ENCODE data around the gene KLHDC4.
"Not testable (repeated sequence)": the region's sequence is repeated elsewhere in the genome, so short reads cannot be mapped to it uniquely, and the experiment has no call there.

Gene KLHDC4

DNA sequence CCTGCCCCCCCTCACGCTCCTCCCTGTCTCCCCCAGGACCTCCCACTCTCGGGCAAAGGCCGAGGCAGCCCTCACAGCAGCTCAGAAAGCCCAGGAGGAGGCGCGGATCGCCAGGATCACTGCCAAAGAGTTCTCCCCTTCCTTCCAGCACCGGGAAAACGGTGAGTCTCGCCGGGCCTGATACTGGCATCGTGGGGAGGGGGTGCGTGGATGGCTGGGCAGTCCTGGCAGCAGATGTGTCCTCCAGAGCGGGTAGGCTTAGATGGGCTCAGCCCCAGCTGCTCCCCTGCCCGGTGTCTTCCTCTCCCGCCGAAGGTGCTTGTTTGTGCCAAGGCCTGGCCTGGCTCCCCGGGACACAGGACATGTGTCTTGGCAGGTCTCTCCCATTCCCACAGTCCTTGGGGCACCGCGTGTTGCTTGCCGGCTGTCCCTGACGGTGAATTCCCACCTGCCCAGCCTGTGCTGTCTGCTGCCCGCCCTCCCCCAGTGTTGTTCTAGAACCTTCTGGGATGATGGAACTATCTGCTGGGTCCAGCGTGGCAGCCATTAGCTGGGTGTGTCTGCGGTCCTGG is 81.6 kb downstream of the KLHDC4 start:
- no peak for DNase-seq (ENCODE audit: low read depth in 2 of 2)

DNA sequence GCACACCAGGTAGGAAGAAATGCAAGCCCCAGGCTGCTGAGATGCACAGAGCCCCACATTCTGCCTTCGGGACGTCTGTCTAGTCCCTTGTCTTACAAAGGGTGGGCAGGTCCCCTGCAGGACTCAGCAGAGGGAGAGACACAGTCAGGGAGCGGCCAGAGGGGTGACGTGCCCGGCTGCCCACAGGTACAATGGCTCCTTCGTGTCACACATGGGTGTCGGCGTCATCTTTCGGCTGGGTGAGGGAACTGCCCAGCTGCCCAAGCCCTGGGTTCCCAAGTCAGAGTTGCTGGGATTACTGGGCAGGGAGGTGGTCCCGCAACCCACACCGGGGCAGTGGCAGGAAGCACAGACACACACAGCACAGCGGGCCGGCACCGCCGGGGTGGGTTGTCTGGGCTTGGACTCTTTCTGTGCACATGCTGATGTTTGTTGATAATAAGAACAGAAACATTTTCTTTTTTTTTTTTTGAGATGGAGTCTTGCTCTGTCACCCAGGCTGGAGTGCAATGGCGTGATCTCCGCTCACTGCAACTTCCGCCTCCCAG is 82.9 kb downstream of the KLHDC4 start:
- DNase-seq (ENCODE audit: low read depth in 2 of 2): no peak

DNA sequence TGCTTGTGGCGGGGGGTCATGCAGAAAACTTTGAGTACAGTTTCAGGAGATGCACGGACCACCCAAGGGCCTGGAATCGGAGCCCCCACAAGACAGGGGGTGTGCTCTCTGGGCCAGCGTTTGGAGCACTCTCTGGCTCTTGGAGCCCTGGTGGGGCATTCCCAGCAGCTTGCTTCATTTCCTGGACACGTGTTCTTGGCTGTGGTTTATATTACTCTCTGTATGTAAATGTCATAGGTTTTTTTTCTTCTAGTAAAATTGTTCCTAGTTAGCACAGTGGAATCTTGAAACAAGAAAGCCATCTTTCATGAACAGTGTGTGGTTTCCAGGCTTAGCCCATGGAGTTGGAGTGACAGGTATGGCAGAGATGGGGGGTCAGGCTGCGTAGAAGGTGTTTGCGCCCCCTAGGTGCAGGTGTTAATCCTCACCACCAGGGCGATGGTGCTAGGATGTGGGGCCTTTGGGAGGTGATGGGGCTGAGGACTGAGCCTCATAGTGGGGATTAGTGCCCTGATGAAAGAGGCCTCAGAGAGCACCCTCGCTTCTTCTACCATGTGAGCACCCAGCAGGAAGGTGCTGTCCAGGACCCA is 83.7 kb downstream of the KLHDC4 start:
- DNase-seq (ENCODE audit: low read depth in 2 of 2): peak; percentile 32 to 35

DNA sequence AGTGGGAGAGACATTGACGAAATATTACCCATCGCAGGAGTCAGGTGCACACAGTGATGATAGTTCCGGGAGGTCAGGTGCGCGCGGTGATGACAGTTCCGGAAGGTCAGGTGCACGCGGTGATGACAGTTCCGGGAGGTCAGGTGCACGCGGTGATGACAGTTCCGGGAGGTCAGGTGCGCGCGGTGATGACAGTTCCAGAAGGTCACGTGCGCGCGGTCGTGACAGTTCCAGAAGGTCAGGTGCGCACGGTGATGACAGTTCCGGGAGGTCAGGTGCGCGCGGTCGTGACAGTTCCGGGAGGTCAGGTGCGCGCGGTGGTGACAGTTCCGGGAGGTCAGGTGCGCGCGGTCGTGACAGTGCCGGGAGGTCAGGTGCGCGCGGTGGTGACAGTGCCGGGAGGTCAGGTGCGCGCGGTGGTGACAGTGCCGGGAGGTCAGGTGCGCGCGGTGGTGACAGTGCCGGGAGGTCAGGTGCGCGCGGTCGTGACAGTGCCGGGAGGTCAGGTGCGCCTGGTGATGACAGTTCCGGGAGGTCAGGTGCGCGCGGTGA is 84.7 kb downstream of the KLHDC4 start:
- DNase-seq (ENCODE audit: low read depth in 2 of 2): not testable (repeated sequence)

DNA sequence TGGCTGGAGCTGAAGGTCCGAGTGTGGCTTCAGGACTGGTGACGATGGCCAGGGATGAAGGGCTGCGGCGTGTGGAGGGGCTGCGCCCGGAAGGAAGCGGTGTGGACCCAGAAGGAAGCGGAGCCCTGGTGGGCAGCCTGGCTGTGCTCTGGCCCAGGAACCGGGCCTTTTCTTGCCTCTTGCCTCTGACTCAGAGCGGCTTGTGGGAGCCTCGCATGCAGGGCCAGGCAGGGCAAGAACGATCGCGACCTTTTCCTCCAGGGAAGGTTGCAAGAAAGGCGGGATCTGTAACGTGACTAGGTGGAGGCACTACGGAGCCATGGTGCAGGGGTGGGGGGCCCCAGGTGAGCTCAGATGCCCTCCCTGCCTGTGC is 85.5 kb downstream of the KLHDC4 start:
- DNase-seq (ENCODE audit: low read depth in 2 of 2): no peak

DNA sequence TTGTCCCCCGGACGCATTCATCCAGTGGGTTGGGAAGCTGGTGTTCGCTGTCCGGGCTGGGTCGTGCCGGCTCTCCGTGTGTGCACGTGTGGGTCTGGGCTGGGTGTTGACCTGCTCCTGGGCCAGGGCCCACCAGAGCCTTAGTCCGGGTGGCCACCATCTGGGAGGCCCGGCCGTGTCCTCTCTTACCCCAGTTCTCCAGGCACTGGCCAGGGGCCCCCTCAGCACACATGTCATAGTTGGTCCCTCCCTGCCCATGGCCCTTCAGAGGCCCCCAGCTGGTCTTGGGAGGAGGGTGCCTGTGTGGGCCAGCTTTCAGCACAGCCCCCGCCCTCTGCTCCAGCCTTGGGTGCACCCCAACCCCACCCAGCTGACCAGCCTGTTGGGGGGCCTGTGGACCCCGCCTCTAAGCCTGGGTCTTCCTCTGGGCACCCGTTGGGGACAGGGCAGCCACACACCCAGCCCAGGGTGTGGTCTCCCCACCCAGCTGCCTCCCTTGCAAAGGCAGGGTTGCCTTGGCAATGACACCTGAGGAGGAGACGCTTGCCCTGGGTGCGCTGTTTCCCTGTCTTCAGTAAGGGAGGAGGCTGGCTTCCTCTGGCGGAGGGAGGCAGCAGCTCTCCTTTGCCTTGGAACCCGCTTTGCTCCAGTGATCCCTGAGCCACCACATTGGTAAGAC is 86.1 kb downstream of the KLHDC4 start:
- no peak for DNase-seq (ENCODE audit: low read depth in 2 of 2)

DNA sequence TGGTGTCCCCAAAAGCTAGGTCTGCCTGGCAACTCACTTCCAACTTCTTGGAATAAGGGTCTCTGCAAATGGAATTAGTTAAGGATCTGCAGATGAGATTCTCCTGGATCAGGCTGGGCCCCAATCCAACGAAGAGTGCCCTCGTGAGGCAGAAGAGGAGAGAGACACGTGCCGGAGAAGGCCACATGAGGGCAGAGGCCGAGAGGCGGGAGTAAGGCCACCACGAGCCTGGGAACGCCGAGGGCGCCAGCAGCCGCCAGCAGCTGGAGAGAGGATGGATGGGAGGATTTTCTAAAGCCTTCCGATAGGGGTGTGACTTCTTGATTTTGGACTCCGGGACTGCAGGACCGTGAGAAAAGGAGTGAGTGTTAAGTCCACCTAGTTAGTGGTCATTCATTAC is 87.2 kb downstream of the KLHDC4 start:
- DNase-seq (ENCODE audit: low read depth in 2 of 2): no peak

DNA sequence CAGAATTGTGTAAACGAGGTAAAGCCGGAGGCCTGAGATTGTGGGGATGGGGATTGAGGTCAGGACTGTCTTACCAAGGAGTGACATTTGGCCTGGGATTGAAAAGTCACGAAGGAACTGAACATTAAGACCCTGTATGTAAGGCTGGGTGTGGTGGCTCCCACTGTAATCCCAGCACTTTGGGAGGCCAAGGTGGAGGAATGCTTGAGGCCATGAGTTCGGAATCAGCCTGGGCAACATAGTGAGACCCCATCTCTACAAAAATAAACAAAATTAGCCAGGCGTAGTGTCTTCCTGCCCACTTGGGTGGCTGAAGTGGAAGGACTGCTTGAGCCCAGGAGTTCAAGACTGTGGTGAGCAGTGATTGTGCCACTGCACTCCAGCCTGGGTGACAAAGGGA is 88.0 kb downstream of the KLHDC4 start:
- no peak for DNase-seq (ENCODE audit: low read depth in 2 of 2)

DNA sequence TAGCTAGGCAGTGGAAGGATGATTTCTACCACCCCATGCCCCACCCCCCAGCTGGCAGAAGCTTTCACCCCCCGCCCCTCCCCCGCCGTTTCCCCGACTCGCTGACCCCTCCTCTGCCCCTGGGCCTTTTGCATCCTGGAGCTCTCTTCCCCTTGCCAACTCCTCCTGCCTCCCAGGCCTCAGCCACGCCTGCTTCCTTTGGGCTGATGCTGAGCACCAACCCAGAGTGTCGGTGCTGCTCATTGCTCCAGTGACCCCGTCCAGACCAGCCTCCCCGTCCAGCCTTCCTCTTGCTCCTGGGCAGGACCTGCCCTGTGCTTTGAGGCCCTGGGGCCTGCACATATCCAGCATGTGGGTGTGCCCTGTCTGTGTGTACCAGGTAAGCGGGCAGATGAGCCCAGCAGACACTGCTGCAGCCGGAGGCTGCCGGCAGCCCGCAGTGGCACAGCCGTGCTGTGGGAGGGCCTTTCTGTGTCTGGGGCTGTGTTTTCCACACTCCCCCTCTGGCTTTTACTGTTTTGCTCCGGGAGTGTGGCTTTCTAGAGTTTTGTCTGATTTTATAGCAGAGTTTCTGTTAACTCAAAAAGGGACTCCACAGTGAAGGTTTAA is 90.6 kb downstream of the KLHDC4 start:
- DNase-seq (ENCODE audit: low read depth in 2 of 2): no peak

DNA sequence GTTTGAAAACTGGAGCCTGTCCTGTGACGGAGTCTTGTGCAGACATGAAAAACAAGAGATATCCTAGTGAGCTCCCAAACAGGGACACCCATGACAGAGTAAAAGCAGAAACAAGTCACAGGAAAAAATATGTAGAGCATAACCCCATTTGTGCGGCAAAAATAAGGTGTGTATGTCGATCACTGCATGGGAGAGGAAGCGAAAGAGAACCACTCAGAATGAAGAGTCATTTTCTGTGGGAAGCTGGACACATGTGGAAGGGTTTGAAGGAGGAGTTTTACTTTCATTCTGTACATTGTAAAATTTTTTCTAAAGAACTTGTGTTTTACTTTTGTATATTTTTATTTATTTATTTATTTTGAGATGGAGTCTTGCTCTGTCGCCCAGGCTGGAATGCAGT is 91.4 kb downstream of the KLHDC4 start:
- no peak for DNase-seq (ENCODE audit: low read depth in 2 of 2)

DNA sequence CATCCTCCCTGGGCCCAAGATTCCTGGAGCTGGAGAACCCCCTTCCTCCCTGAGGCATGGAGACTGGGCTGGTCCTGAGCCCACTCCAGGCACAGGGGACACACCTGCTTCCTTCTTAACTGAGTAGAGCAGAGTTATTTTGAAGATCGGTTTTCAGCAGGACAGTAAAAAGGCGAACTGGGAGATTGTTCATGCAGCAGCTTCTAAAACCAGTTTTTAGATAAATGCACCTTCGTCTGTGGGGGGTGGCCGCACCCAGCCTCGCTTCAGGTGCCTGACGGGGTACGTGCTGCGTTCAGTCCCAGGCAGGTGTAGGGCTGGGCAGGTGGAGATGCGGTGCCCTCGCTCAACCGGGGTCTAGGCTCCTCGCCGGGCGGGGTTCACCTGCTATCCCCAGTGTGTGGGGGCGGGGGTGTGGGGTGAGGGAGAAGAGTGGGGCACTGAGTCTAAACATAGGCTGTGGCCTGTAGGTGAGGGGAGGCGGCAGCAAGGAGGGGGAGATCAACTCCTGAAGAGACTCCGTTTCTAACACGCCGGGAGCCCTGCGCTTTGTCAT is 94.0 kb downstream of the KLHDC4 start:
- DNase-seq (ENCODE audit: low read depth in 2 of 2): no peak

DNA sequence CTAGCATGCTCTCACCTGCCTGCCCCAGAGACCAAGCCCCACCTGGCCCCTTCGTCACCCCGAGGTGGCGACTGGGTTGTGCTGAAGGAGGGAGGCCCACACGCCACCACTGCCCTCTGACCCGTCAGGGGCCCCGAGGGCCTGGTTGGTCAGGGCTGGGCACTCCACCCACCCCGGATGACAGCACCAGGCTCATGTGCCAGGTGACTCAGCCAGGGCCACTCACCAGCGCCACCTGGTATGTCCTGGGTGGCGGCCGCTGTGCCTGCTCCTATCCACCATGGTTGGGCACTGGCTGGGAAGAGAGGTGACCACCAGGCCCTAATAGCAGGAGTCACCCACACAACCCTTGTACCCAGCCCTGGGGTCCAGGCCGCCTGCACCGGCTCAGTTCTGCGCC is 94.6 kb downstream of the KLHDC4 start:
- DNase-seq (ENCODE audit: low read depth in 2 of 2): no peak

DNA sequence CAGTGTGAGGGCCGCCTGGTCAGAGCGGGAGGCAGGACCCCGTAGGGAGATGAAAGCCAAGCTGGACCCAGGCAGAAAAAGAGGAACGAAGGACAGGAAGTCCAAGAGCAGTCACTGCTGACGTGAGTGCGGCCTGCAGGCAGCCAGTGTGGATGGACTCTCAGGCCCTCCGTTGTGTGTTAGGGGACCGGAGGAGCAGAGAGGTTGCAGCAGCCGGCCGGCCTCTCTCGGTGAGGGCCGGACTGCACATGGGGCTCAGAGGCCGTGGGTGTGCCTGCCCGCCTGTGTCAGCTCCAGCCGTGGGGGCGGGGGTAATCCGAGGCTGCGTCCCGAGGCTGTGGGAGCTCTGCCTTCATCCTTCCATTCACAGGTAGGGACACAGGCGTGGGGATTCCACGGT is 96.1 kb downstream of the KLHDC4 start:
- no peak for DNase-seq (ENCODE audit: low read depth in 2 of 2)

DNA sequence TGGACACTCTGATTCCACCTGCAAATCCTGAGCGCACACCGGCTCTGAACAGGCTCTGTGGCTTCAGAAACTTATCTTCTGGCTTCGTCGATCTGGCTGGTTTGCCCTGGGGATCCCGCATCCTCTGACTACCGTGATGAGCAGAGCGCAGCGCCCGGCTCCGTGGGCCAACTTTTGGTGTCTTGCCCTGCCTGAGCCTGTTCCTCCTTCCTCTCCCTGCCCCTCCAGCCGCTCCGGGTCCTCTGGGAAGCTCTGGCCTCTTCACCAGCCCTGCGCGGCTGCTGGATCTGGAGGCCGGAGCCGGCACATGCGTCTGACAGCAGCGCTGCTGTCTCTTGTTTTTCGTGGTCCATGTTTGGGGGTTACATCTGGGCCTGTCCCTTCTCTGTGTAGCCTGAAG is 97.8 kb downstream of the KLHDC4 start:
- DNase-seq (ENCODE audit: low read depth in 2 of 2): no peak

DNA sequence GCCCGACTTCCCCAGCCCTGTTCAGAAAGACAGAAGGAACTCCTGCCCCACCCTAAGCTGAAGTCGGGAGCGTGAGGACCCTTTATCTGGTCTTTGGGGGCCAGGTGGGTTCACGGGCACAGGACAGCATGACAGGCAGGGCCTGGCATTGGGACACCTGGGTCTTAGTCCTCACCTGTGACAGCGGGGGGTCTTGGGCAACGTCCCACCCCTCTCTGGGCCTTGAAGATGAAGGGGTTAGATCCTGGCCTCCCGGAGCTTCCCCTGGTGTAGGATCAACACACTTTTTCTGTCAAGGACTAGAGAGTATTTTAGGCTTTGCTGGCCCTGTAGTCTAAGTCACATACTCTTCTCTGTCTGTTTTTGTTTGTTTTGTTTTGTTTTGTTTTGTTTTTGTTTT is 98.3 kb downstream of the KLHDC4 start:
- DNase-seq (ENCODE audit: low read depth in 2 of 2): no peak

DNA sequence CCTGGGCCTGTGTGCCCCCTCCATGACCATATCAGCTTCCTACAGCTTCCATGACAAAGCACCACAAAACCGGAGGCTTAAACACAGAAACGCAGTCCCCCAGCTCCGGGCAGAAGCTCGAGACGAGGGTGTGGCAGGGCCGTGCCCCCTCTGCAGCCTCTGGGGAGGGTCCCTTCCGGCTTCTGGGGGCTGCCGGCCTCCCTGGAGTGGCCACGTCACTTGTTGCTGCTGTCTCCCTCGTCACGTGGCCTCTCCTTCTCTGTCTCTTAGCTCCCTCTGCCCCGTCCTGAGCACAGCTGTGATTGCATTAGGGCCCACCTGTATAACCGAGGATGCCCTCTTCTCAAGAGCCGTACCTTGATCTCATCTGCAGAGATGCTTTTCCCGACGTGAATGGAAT is 98.9 kb downstream of the KLHDC4 start:
- DNase-seq (ENCODE audit: low read depth in 2 of 2): no peak

DNA sequence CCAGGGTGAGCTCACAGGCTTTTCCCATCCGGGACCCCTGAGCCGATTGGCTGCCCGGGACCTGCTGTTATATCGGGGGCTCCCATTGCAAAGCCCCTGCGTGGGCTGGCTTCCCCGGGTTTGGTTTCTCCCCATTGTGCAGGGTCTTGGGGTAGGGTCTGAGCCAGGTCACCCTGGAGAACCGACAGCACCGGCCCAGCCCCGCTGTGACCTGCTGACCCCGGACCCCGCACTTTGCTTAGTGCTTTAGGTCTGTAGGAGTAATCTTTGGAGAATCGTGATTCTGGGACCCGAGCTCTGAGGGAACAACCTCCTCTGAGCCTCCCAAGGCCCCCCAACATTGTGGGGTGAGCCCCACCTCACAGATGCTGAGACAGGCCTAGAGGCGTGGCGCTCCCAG is 100.6 kb downstream of the KLHDC4 start:
- DNase-seq (ENCODE audit: low read depth in 2 of 2): no peak

DNA sequence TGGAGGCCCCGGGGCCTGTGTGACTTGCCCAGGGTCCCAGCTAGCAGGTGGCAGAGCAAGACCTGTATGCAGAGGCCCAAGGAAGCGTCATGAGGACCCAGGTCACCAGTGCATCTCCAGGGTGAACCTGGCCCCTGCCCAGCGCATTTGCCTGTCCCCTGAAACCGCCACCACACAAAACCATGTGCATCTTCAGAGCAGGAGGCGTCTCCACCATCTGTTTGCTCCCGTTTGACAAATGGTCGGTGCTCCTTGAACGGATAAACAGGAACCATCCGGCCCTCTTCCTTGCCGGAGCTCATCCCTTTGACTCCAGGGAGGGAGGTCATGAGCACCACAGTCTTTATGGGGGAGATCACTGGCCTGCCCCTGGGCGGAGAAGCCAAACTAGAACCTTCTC is 101.0 kb downstream of the KLHDC4 start:
- no peak for DNase-seq (ENCODE audit: low read depth in 2 of 2)

DNA sequence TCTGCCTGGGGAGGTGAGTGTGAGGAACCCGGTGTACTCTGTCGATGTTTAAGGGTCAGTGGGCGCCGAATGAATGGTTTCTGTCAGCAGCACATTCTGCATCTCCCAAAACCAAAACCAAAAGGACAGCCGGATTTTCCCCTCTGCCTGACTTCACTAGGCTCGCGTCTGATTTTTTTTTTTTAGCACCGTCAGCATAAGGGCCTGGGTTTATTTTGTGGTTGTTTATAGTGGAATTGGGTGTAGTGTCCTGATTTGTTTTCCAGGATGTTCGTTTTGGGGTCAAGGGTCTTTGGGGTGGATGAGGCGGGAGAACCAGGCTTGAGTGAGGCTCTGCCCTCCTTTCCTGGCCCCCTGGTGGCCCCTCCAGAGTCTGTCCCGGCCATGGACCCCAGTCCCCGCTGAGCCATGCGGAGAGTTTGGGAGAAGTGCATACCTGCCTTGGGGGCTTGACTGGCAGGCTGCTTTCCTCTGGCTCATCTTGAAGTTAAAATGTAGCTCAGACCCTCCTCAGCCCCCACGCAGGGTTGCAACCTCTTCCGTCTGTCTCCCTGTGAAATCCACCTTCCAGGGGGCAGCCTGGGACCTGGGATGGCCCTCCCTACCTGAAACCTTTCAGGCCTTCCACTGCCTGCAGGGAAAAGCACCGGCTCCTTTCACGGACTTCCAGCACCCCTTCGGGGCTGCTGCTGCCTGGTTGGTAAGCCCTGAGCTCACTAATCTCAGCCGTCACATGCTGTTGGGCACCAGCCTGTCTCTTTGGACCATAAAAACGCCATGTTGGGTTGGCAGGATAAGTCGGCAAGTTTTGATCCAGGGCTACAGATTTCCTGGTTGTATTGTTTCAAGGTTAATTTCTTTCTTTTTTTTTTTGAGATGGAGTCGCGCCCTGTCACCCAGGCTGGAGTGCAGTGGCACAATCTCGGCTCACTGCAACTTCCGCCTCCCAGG is 103.3 kb downstream of the KLHDC4 start:
- no peak for DNase-seq (ENCODE audit: low read depth in 2 of 2)

DNA sequence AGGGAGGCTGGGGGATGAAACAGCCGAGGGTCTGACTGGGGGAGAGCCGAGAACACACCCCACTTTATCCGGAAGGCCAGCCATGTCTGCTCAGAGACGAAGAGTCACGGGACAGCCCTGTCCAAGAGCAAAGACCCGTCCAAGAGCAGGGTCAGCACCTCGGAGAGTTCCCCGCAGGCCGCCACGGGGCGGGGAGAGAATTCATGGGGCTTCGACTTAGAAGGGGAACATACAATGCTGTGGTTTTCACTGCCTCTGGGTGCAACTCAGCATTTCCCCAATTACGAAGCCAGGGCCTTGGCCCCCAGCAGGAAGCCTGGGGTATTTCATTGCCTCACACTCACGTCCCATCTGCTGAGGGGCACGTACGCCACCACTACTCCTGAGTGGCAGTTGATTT is 104.2 kb downstream of the KLHDC4 start:
- no peak for DNase-seq (ENCODE audit: low read depth in 2 of 2)

DNA sequence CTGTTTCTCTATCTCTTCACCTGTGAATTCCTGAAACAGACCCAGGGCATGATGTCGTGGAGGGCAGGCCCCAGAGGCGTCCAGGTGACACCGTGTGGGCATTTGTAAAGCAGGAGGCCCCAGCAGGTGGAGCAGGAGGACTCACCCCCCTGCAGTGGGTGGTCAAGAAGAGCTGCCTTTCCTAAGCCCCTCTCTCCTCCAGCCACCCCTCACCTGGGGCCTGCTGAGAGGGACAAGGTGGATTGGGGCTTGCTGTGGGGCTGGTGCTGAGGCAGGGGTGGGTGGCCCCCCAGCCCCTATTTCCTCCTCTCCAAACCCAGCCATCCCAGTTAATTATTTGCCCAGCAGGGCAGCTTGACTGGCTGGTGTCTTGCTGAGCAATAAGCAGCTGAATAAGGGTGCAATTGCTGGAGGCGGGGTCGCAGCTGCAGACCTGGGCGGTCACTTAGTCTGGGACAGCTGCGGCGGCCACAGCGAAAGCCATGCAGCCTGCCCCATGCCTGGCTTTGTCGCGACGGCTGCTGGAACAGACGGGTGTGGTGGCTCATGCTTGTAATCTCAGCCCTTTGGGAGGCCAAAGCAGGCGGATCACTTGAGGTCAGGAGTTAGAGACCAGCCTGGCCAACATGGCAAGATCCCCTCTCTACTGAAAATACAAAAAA is 107.1 kb downstream of the KLHDC4 start:
- no peak for DNase-seq (ENCODE audit: low read depth in 2 of 2)

Data from fibroblast of skin of left biceps (primary cell).